Choroid plexus epithelial cell (primary cell): ENCODE data around the gene TBC1D24.
A peak's percentile ranks its signal among the peaks of the same experiment; 100 is the strongest.

Source experiments
- DNase-seq: peaks from one replicate; pipeline ENCODE4 v3.0.0-alpha.2; 2010; ENCODE audit warnings: low read depth
- H3K4me3 ChIP-seq: 2 replicates; pipeline ENCODE4 v1.5.1; 2011; ENCODE audit warnings: low read depth, mild to moderate bottlenecking, control low read depth, low read length, moderate library complexity
- TF ChIP-seq, protein P1 (sequence below): conservative IDR thresholded peaks from 2 replicates; pipeline ENCODE4 v1.5.1; 2011; ENCODE audit warnings: low read depth, mild to moderate bottlenecking, control low read depth, inconsistent platforms, low read length, moderate library complexity

TBC1D24 gene

DNA sequence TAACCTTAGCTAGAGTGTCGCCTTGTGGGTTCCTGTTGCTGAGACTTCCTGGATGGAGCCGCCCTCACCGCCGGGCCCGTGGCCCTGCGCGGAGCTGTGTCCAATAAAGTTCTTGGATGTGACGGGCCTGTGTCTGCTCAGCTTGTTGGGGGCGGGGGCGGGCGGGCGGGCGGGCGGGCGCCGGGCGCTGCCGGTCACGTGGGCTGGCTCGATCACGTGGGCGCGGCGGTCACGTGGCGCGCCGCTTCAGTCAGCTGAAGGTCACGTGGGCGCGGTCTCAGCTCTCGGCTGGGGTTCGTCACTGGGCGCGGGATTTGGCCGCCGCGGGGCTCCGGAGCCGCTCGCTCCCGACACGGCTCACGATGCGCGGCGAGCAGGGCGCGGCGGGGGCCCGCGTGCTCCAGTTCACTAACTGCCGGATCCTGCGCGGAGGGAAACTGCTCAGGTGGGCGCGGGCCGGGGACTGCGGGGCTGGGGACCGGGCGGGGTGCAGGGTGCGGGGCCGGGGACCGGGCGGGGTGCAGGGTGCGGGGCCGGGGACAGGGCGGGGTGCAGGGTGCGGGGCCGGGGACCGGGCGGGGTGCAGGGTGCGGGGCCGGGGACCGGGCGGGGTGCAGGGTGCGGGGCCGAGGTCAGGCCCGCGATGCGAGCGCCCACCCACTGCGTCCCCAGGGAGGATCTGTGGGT is 45.3 kb downstream of the TBC1D24 start, which contains the start of gene AMDHD2:
TSS of gene AMDHD2 (plus strand) at position 275 of the 687 bp plus-strand sequence. CDS start at position 363, 88 bp downstream.
- peak; percentile 94 for DNase-seq
- H3K4me3 ChIP-seq = peak within 1 kb of the TSS; percentile 75
- TF ChIP-seq, protein P1, sequence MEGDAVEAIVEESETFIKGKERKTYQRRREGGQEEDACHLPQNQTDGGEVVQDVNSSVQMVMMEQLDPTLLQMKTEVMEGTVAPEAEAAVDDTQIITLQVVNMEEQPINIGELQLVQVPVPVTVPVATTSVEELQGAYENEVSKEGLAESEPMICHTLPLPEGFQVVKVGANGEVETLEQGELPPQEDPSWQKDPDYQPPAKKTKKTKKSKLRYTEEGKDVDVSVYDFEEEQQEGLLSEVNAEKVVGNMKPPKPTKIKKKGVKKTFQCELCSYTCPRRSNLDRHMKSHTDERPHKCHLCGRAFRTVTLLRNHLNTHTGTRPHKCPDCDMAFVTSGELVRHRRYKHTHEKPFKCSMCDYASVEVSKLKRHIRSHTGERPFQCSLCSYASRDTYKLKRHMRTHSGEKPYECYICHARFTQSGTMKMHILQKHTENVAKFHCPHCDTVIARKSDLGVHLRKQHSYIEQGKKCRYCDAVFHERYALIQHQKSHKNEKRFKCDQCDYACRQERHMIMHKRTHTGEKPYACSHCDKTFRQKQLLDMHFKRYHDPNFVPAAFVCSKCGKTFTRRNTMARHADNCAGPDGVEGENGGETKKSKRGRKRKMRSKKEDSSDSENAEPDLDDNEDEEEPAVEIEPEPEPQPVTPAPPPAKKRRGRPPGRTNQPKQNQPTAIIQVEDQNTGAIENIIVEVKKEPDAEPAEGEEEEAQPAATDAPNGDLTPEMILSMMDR = no peak

DNA sequence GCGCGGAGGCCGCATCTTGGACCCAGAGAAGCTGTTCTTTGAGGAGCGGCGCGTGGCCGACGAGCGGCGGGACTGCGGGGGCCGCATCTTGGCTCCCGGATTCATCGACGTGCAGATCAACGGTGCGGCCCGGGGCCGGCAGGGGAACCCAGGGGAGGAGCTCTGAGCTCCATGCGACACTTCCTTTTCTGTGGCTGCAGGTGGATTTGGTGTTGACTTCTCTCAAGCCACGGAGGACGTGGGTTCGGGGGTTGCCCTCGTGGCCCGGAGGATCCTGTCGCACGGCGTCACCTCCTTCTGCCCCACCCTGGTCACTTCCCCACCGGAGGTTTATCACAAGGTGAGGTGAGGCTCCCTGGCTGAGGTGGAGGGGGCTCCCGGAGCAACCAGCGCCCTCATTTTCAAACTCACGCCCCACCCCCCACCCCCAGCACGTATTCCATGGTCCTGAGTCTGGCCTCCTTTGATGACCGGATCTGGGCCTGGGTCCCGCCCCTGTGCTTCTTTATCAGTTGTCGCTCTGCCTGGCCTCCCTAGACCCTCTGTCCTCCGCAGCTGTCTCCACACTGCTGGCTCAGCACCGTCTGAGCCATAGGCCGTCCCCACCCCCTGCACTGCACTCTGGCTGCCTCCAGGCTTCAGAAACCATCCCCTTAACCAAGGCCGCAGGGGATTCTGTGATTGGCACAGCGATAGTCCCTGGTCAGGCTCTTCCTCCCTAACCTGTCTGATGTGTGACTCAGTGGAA is 46.0 kb downstream of the TBC1D24 start:
- TF ChIP-seq, protein P1 = no peak
- DNase-seq = peak; percentile 28
- H3K4me3 ChIP-seq = peak overlapping the region; percentile 75

DNA sequence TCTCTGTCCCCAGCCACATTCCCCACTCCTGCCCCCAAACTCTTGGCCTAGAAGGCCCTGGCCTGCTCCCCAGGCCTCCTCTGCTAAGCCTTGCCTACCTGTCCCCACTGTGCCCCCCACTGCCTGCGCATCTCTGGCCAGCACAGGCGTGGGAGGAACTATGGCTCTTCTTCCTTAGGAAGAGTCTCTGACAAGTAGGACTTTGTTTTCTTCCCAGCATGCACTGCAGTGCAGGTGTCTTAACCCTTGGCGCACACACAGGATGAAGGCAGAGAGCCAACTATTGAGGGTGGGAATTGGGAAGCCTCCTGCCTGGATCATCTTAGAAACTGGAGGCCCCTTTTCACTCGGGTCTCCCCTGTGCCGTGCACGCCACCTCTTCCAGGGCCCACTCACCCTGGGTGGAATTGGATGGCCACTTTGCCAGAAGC is 48.9 kb downstream of the TBC1D24 start:
- H3K4me3 ChIP-seq = no peak overlapping the region
- no peak for DNase-seq
- TF ChIP-seq, protein P1 = no peak

DNA sequence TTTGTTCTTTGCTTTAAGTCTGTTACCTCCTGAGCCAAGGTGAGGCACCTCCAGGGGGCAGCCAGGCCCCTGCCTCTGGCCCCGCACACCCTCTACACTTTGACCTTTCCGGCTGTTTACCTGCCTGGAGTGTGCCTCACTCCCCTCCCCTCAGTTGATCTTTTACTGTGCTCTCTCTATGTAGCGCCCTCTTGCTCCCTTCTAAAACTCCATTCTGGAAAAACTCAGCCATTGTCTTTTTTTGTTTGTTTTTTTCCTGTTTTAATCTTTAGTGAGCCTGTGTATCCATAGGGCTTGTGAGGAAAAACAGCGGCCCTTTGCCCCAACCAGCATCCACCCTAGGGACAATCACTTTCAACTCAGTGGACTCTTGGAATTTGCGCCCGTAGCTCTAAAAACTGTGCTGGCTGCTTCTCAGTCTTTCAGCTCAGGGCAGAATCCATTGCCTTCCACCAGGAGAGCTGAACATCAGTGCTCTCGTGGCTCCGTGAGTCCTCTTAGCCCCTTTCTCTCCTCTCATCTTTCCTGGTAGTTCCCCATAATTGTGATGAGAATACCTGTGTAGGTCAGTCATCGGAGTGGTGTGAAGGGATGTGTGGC is 49.5 kb downstream of the TBC1D24 start:
- TF ChIP-seq, protein P1 = no peak
- DNase-seq = no peak
- no peak overlapping the region for H3K4me3 ChIP-seq

DNA sequence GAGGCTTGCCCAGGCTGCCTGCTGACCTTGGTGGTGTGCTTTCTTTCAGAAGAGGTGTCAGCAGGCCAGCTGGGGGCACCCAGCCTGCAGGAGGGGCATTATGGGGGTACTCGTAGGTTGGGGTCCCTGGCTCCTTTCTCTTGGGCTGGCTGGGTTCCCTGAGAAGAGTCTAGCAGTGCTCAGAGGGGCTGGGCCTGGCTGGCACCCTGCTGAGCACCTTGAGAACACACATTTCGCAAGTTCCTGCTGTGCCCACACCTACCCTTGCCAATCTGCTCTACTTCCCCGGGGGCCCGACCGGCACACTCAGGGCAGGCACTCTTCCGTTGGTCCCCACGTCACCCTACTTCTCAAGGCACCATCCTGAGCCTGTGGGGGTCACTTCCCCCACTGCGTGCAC is 51.2 kb downstream of the TBC1D24 start:
- no peak for DNase-seq
- no peak overlapping the region for H3K4me3 ChIP-seq
- TF ChIP-seq, protein P1 = no peak

DNA sequence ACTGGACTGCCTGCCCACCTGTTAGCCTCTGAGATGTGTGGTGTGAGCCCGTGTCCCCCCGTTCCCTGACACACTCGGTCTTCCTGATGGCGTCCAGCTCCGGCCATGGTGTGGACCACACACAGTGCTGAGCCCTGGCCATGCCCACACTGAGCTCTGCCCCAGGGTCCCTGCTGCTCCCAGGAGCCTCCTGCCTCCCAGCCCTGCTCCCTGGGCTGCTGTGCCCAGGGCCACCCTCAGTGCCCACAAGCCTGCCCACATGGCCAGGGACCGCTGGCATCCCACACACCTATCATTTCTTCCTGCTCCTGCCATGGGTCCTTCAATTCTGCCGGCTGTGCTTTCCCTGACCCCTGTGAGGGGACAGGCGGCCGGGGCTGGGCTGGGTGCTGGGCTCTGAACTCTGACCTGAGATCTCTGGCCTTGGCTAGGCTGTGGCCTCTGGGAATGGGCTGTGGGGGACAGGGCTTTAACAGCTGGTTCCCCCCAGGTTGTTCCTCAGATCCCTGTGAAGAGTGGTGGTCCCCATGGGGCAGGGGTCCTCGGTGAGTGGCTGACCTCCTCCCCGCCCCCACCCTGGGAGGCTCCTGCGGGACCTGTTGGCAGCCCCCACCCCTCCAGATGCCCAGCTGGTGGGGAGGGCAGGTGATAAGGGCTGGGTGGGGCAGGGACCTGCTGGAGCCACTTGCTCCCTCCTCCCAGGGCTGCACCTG is 52.3 kb downstream of the TBC1D24 start:
- TF ChIP-seq, protein P1 = no peak
- no peak for DNase-seq
- H3K4me3 ChIP-seq = no peak overlapping the region
